ENCODE measurements around the gene MKRN2. TPM values are rescaled to one million over a fixed set of nuclear protein-coding genes. Genes with fewer than 3 reads are reported as not detected.

Gene MKRN2
- total RNA-seq, 1 donor from 2014 or later, result 25.2 TPM

DNA sequence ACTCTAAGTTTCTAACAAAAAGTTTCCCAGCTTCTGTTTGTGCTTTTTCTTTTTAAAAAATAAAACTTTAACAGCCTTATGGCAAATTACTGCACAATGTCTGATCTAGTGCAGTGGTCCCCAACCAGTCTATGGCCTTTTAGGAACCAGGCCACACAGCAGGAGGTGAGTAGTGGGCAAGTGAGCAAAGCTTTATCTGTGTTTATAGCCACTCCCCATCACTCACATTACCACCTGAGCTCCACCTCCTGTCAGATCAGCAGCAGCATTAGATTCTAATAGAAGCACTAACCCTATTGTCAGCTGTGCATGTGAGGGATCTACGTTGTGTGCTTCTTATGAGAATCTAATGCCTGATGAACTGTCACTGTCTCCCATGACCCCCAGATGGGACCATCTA lies 5.6 kb downstream of the MKRN2 start:
- Histone ChIP-seq H3K9me3 (peaks cover 11 to 16% of the 10 kb centered on the region in 2 donors), H3K27me3 (no peaks in the 10 kb centered on the region), H3K27ac (no peak overlapping the region), H3K4me3 (no peak overlapping the region), H3K4me1 (peaks cover 6 to 33% of the 10 kb centered on the region in 2 donors), H3K36me3 (no peaks in the 10 kb centered on the region)
- DNase-seq (ENCODE audit: low spot score in 2 of 2), result no peak
- intact Hi-C loops (cut with DNase I), result no loop called here
- TF ChIP-seq, protein P1, sequence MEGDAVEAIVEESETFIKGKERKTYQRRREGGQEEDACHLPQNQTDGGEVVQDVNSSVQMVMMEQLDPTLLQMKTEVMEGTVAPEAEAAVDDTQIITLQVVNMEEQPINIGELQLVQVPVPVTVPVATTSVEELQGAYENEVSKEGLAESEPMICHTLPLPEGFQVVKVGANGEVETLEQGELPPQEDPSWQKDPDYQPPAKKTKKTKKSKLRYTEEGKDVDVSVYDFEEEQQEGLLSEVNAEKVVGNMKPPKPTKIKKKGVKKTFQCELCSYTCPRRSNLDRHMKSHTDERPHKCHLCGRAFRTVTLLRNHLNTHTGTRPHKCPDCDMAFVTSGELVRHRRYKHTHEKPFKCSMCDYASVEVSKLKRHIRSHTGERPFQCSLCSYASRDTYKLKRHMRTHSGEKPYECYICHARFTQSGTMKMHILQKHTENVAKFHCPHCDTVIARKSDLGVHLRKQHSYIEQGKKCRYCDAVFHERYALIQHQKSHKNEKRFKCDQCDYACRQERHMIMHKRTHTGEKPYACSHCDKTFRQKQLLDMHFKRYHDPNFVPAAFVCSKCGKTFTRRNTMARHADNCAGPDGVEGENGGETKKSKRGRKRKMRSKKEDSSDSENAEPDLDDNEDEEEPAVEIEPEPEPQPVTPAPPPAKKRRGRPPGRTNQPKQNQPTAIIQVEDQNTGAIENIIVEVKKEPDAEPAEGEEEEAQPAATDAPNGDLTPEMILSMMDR (IDR thresholded peaks at IDR 0.05), result no peak

DNA sequence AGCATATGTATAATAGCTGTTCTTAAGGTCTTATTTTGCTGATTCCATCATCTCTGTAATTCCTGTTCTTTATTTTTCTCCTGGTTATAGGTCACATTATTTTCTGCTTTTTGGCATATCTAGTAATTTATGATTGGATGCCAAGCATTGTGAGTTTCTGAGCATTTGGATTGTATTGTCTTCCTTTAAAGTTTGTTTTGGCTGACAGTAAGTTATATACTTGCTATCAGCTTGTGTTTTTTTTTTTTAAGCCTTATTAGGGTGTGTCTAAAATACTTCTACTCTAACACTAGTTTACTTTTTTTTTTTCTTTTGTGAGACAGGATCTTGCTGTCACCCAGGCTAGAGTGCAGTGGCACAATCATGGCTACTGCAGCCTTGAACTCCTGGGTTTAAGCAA lies 10.1 kb downstream of the MKRN2 start:
- Histone ChIP-seq H3K4me3 (no peak overlapping the region), H3K4me1 (peaks cover 0 to 4% of the 10 kb centered on the region in 2 donors), H3K9me3 (peaks cover 11 to 16% of the 10 kb centered on the region in 2 donors), H3K27ac (no peak overlapping the region), H3K36me3 (peaks cover 29 to 32% of the 10 kb centered on the region in 2 donors), H3K27me3 (no peaks in the 10 kb centered on the region)
- DNase-seq (ENCODE audit: low spot score in 2 of 2), result no peak
- TF ChIP-seq, protein P1 (IDR thresholded peaks at IDR 0.05), result no peak
- intact Hi-C loops (cut with DNase I), result no loop called here

DNA sequence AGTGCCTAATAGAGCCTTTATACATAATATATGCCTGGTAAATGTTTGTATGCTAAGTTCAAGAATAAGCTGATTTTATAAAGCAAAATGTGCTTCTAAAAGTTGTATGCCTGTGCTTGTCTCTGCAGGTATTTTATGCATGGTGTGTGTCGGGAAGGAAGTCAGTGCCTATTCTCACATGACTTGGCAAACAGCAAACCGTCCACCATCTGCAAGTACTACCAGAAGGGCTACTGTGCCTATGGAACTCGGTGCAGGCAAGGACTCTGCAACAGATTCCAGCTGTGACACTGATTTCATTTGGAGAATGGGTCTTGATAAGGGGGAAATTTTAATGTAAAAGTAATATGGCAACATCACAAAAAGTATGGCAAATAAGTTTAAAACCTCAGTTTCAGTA lies 11.9 kb downstream of the MKRN2 start:
- Histone ChIP-seq H3K27ac (no peak overlapping the region), H3K9me3 (peaks cover 11 to 16% of the 10 kb centered on the region in 2 donors), H3K4me3 (no peak overlapping the region), H3K4me1 (no peaks in the 10 kb centered on the region), H3K36me3 (peaks cover 47 to 49% of the 10 kb centered on the region in 2 donors), H3K27me3 (no peaks in the 10 kb centered on the region)
- intact Hi-C loops (cut with DNase I), result no loop called here
- DNase-seq (ENCODE audit: low spot score in 2 of 2), result no peak
- TF ChIP-seq, protein P1 (IDR thresholded peaks at IDR 0.05), result no peak

DNA sequence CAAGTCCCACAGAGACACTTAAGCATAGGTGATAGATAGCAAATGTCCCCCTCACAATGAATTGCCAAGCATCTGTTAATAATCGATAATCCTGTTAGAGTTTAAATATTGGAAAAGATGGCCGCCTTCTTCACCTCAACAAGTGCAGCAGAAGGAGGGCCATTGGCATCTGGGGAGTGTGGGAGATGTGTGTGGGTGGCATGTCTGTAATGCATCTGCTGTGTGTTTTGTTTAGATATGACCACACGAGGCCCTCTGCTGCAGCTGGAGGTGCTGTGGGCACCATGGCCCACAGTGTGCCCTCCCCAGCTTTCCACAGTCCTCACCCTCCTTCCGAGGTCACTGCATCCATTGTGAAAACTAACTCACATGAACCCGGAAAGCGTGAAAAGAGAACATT lies 12.9 kb downstream of the MKRN2 start:
- TF ChIP-seq, protein P1 (IDR thresholded peaks at IDR 0.05), result no peak
- no peak for DNase-seq (ENCODE audit: low spot score in 2 of 2)
- Histone ChIP-seq H3K4me1 (no peaks in the 10 kb centered on the region), H3K27me3 (no peaks in the 10 kb centered on the region), H3K36me3 (peaks cover 58 to 60% of the 10 kb centered on the region in 2 donors), H3K27ac (no peak overlapping the region), H3K9me3 (peaks cover 11 to 16% of the 10 kb centered on the region in 2 donors), H3K4me3 (no peak overlapping the region)
- intact Hi-C loops (cut with DNase I), result no loop called here

DNA sequence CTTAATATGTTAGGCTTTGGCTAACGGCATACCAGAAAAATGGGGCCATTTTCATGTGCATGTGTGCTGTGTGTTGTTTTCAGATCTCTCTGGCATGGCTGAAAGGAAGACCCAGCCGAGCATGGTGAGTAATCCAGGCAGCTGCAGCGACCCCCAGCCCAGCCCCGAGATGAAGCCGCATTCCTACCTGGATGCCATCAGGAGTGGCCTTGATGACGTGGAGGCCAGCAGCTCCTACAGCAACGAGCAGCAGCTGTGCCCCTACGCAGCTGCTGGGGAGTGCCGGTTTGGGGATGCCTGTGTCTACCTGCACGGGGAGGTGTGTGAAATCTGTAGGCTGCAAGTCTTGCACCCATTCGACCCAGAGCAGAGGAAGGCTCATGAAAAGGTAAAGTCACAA lies 15.1 kb downstream of the MKRN2 start:
- H3K36me3 ChIP-seq, result peaks cover 78 to 80% of the 10 kb centered on the region in 2 donors
- H3K9me3 ChIP-seq, result peaks cover 0 to 4% of the 10 kb centered on the region in 2 donors
- intact Hi-C loops (cut with DNase I), result no loop called here
- H3K27ac ChIP-seq, result no peak overlapping the region
- DNase-seq (ENCODE audit: low spot score in 2 of 2), result no peak
- TF ChIP-seq, protein P1 (IDR thresholded peaks at IDR 0.05), result no peak
- H3K4me1 ChIP-seq, result no peaks in the 10 kb centered on the region
- no peaks in the 10 kb centered on the region for H3K27me3 ChIP-seq
- no peak overlapping the region for H3K4me3 ChIP-seq

DNA sequence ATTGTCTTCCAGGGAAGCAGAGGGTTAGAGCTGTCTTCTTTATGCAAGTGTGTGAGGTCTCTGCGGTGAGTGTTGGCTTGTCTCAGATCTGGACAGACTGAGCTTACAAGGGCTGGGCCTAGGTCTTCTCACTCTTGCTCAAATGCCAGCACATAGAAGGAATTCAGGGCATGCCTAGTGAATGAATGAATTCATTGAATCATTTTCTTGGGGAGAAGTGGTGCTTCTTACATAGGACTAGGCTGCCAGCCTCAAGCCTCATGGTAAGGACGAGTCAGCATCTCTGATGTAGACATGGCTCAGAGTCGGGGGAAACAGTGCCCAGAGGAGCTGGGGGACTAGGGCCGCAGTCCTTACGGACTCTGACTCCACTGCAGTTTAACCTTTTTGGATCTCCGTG lies 17.2 kb downstream of the MKRN2 start:
- H3K27me3 ChIP-seq, result no peaks in the 10 kb centered on the region
- no peaks in the 10 kb centered on the region for H3K9me3 ChIP-seq
- intact Hi-C loops (cut with DNase I), result no loop called here
- H3K4me3 ChIP-seq, result no peak overlapping the region
- TF ChIP-seq, protein P1 (IDR thresholded peaks at IDR 0.05), result no peak
- no peaks in the 10 kb centered on the region for H3K4me1 ChIP-seq
- H3K36me3 ChIP-seq, result peaks cover 86 to 98% of the 10 kb centered on the region in 2 donors
- H3K27ac ChIP-seq, result no peak overlapping the region
- no peak for DNase-seq (ENCODE audit: low spot score in 2 of 2)

Measured in ascending aorta (tissue), 2 donors.